GM12878 (cell line): ENCODE data around the gene CNKSR3. TPM values are rescaled to one million over a fixed set of nuclear protein-coding genes. Genes with fewer than 3 reads are reported as not detected.

Experiments used
- ATAC-seq: fragments of 200-7000 bp; cut with Tn5 transposase; 3 replicates; pipeline ENCODE4 v1.9.1; 2020; ENCODE audit warnings: mild to moderate bottlenecking, moderate library complexity
- BruUV-seq: library from RNA; stranded (reverse); fragments of 400-500 nt; replicated peaks from 2 replicates; lab custom pipeline; 2021; lab: Mats Ljungman, UMichigan
- CTCF ChIA-PET: fragments of 300-600 bp; sonication (Branson Sonifier 250); formaldehyde crosslinking; extraction: SDS; loops from one replicate; lab custom pipeline; 2021; ENCODE audit warnings: inconsistent platforms; lab: Yijun Ruan, JAX
- POLR2A ChIA-PET: fragments of 350-600 bp; formaldehyde crosslinking; extraction: SDS; loops from one replicate; lab custom pipeline; 2021; ENCODE audit warnings: inconsistent platforms; lab: Charles Lee
- RAD21 ChIA-PET: fragments of 300-600 bp; sonication (Branson Sonifier 250); formaldehyde crosslinking; loops from one replicate; lab custom pipeline; 2023; ENCODE audit warnings: antibody characterized with exemption; ENCODE audit not compliant: unreplicated experiment; lab: Charles Lee
- SMC1A ChIA-PET: fragments of 300-600 bp; sonication (Branson Sonifier 250); formaldehyde crosslinking; loops from one replicate; lab custom pipeline; 2023; ENCODE audit not compliant: unreplicated experiment, uncharacterized antibody; lab: Charles Lee
- DNase-seq: peaks from one replicate; pipeline ENCODE4 v3.0.0-alpha.2; 2011; ENCODE audit warnings: low read depth, low spot score
- FAIRE-seq: peaks from 3 replicates; lab custom pipeline; 2011; peaks lifted over from hg19 to GRCh38; lab: Jason Lieb, UNC
- H2AFZ ChIP-seq: 2 replicates; pipeline ENCODE4 v1.6.0; 2011; ENCODE audit warnings: low read depth, low read length, control low read depth; ENCODE audit not compliant: control insufficient read depth
- H3K27ac ChIP-seq: 2 replicates; pipeline ENCODE4 v1.5.1; 2011; ENCODE audit warnings: control low read depth; ENCODE audit not compliant: control insufficient read depth, insufficient read depth
- H3K27me3 ChIP-seq, 2 experiments: replicated peaks in 1 of 2; 2 replicates each; pipeline versions ENCODE4 v1.6.0 to v1.6.1; 2011; ENCODE audit warnings: low read length in 1 of 2; ENCODE audit not compliant: control insufficient read depth in 2 of 2, insufficient read depth in 2 of 2
- H3K36me3 ChIP-seq, 2 experiments: 2 replicates each; pipeline ENCODE4 v1.5.1; 2011; ENCODE audit warnings: low read length in 1 of 2; ENCODE audit not compliant: control insufficient read depth in 2 of 2, insufficient read depth in 2 of 2
- H3K4me1 ChIP-seq: 2 replicates; pipeline ENCODE4 v1.6.1; 2011; ENCODE audit warnings: mild to moderate bottlenecking, low read length, moderate library complexity, mixed read lengths; ENCODE audit not compliant: control insufficient read depth, insufficient read depth
- H3K4me2 ChIP-seq: 2 replicates; pipeline ENCODE4 v1.6.0; 2011; ENCODE audit warnings: control low read depth; ENCODE audit not compliant: control insufficient read depth, insufficient read depth
- H3K4me3 ChIP-seq: fragments of 200-600 bp; sonication (generic); 2 replicates; pipeline ENCODE4 v1.5.1; 2016
- H3K79me2 ChIP-seq: 2 replicates; pipeline ENCODE4 v1.6.0; 2011; ENCODE audit warnings: low read length; ENCODE audit not compliant: control insufficient read depth, insufficient read depth
- H3K9ac ChIP-seq: 2 replicates; pipeline ENCODE4 v1.8.0; 2011; ENCODE audit warnings: low read length, control low read depth, mixed read lengths; ENCODE audit not compliant: control insufficient read depth, insufficient read depth
- H3K9me3 ChIP-seq: replicated peaks from 3 replicates; pipeline ENCODE4 v1.5.1; 2011; ENCODE audit warnings: mild to moderate bottlenecking, low read length; ENCODE audit not compliant: control insufficient read depth, insufficient read depth
- H4K20me1 ChIP-seq: 2 replicates; pipeline ENCODE4 v1.6.0; 2011; ENCODE audit not compliant: control insufficient read depth, insufficient read depth
- BCL11A ChIP-seq: IDR thresholded peaks from 2 replicates; pipeline ENCODE4 v1.6.1; 2011; ENCODE audit warnings: low read depth, low read length
- CREM ChIP-seq: IDR thresholded peaks from 2 replicates; pipeline ENCODE4 v1.6.1; 2014; ENCODE audit warnings: antibody characterized with exemption, low read depth
- EED ChIP-seq: sonication (generic); IDR thresholded peaks from 2 replicates; pipeline ENCODE4 v1.6.1; 2016; ENCODE audit warnings: antibody characterized with exemption, low read depth
- GABPA ChIP-seq: IDR thresholded peaks from 2 replicates; pipeline ENCODE4 v1.6.1; 2014; ENCODE audit warnings: antibody characterized with exemption, low read depth, mild to moderate bottlenecking, inconsistent platforms
- HCFC1 ChIP-seq: fragments of 150-350 bp; IDR thresholded peaks from 2 replicates; pipeline ENCODE4 v1.6.1; 2014; ENCODE audit warnings: low read length
- HDAC2 ChIP-seq: fragments of 200-600 bp; sonication (generic); IDR thresholded peaks from 2 replicates; pipeline ENCODE4 v1.6.1; 2017
- JUNB ChIP-seq: IDR thresholded peaks from 2 replicates; pipeline ENCODE4 v1.6.1; 2016; ENCODE audit warnings: antibody characterized with exemption, mild to moderate bottlenecking
- KDM1A ChIP-seq: fragments of 200-600 bp; sonication (generic); IDR thresholded peaks from 2 replicates; pipeline ENCODE4 v1.6.1; 2016; ENCODE audit warnings: borderline replicate concordance
- RELA ChIP-seq: fragments of 450-650 bp; IDR thresholded peaks from 2 replicates; pipeline ENCODE4 v1.8.0; 2014; ENCODE audit warnings: borderline replicate concordance; ENCODE audit not compliant: partially characterized antibody
- RFX5 ChIP-seq: IDR thresholded peaks from 2 replicates; pipeline ENCODE4 v1.6.1; 2011; ENCODE audit warnings: low read depth, low read length, improper control_type of control experiment
- SMC3 ChIP-seq: IDR thresholded peaks from 2 replicates; pipeline ENCODE4 v1.6.1; 2011; ENCODE audit warnings: low read length, improper control_type of control experiment, borderline replicate concordance
- SRF ChIP-seq, 2 experiments: IDR thresholded peaks; 2 replicates each; pipeline ENCODE4 v1.6.1; 2011; ENCODE audit warnings: low read depth in 2 of 2, low read length in 2 of 2, mild to moderate bottlenecking in 1 of 2, moderate library complexity in 1 of 2
- YBX1 ChIP-seq: fragments of 450-650 bp; IDR thresholded peaks from 2 replicates; pipeline ENCODE4 v1.6.1; 2016; ENCODE audit warnings: antibody characterized with exemption
- ZNF384 ChIP-seq: IDR thresholded peaks from 2 replicates; pipeline ENCODE4 v1.6.1; 2012; ENCODE audit warnings: low read depth, mild to moderate bottlenecking, low read length, improper control_type of control experiment, borderline replicate concordance
- ZNF592 ChIP-seq: fragments of 450-650 bp; IDR thresholded peaks from 2 replicates; pipeline ENCODE4 v1.6.1; 2017; ENCODE audit warnings: mild to moderate bottlenecking, moderate library complexity
- ZNF622 ChIP-seq: fragments of 450-650 bp; IDR thresholded peaks from 2 replicates; pipeline ENCODE4 v1.6.1; 2017; ENCODE audit warnings: mild to moderate bottlenecking, inconsistent platforms
- ZSCAN29 ChIP-seq: fragments of 450-650 bp; IDR thresholded peaks from 2 replicates; pipeline ENCODE4 v1.6.1; 2017; ENCODE audit warnings: mild to moderate bottlenecking, moderate library complexity
- WGBS: methylation state at CpG from one replicate; pipeline ENCODE4 v1.1.6; 2016; ENCODE audit warnings: low lambda C conversion rate; ENCODE audit not compliant: insufficient replicate concordance, insufficient coverage; ENCODE audit errors: missing lambda C conversion rate; 5-methylcytosine and 5-hydroxymethylcytosine counted together
- in situ Hi-C: fragments of 300-500 bp; cut with MboI; formaldehyde crosslinking; loops from 9 replicates; pipeline ENCODE4 v1.14.3; 2018; ENCODE audit warnings: mixed read lengths
- intact Hi-C: fragments of 100-400 bp; cut with micrococcal nuclease; formaldehyde crosslinking; loops from one replicate; pipeline ENCODE4 v1.14.2; 2022; ENCODE audit not compliant: unreplicated experiment
- polyA plus RNA-seq, 11 experiments: library from polyadenylated mRNA; depleted of rRNA in 4 of 11; unstranded in 6 of 11; stranded (reverse) in 5 of 11; fragments of >200 nt; fragmentation: Nextera tagmentation in 4 of 11; fragmentation: Illumina TruSeq in 1 of 11; extraction: Ambion mirVana in 4 of 11; extraction: Trizol in 1 of 11; gene quantifications; 1 replicate in 1 of 11; 2 replicates in 10 of 11; pipeline versions ENCODE4 v1.2.1 to v1.2.3, GENCODE V29; 2011 to 2016; ENCODE audit warnings: inconsistent platforms in 2 of 11, missing spikeins in 2 of 11, low read depth in 1 of 11
- total RNA-seq, 4 experiments: library from RNA; depleted of rRNA in 3 of 4; stranded (reverse); fragments of >200 nt in 3 of 4; fragmentation: Illumina TruSeq in 1 of 4; extraction: Trizol in 1 of 4; gene quantifications; 2 replicates each; pipeline versions ENCODE4 v1.2.1 to v1.2.3, GENCODE V29; 2013 to 2021

CNKSR3 gene
- total and polyA plus RNA-seq, 10 of the 15 experiments (the other 5 are each of a cell fraction or from before 2014, with no cell fraction given): under 0.01 to 0.48 (median 0.12) TPM; not detected in 2

- no peak for DNase-seq
- FAIRE-seq: no peak
- 50% methylated on average over 2 of the region's 2 CpGs for WGBS
- ChIA-PET CTCF (no interaction called here), RAD21 (no interaction called here), POLR2A (no interaction called here), SMC1A (no interaction called here)
- ATAC-seq: no peak
- Histone ChIP-seq H3K9ac (no peak overlapping the region), H3K4me2 (no peak overlapping the region), H3K36me3 (no peaks in the 10 kb centered on the region), H3K79me2 (no peaks in the 10 kb centered on the region), H3K4me1 (no peaks in the 10 kb centered on the region), H3K27me3 (no peaks in the 10 kb centered on the region), H3K9me3 (no peaks in the 10 kb centered on the region), H2AFZ (no peak overlapping the region), H4K20me1 (no peaks in the 10 kb centered on the region), H3K27ac (no peak overlapping the region), H3K4me3 (no peak overlapping the region)
- intact Hi-C loops: no loop called here
- in situ Hi-C loops: no loop called here
- BruUV-seq: no TSS peak
- no peak for TF ChIP-seq CREM
- no peak for TF ChIP-seq ZNF384
- TF ChIP-seq SMC3: no peak
- TF ChIP-seq JUNB: no peak
- TF ChIP-seq ZSCAN29: no peak
- TF ChIP-seq HDAC2: no peak
- TF ChIP-seq YBX1: no peak
- TF ChIP-seq HCFC1: no peak
- no peak for TF ChIP-seq RELA
- TF ChIP-seq EED: no peak
- no peak for TF ChIP-seq BCL11A
- no peak for TF ChIP-seq GABPA
- no peak for TF ChIP-seq ZNF622
- no peak for TF ChIP-seq ZNF592
- no peak for TF ChIP-seq KDM1A
- TF ChIP-seq RFX5: no peak
- no peak for TF ChIP-seq SRF (IDR thresholded peaks at IDR 0.05; ENCODE audit: low read depth in 2 of 2, low read length in 2 of 2)
Observed at GRCh38 chr6:154373971-154374370, 136.5 kb downstream of the CNKSR3 start.
